IMR-90 (cell line): Measurements from ENCODE around the gene PPM1G.

Experiments
- BHLHE40 ChIP-seq: fragments of 150-350 bp; IDR thresholded peaks from 2 replicates; pipeline ENCODE4 v1.6.1; 2016; ENCODE audit warnings: mild to moderate bottlenecking, low read depth, low read length
- CEBPB ChIP-seq: IDR thresholded peaks from 2 replicates; pipeline ENCODE4 v1.6.1; 2012; ENCODE audit warnings: low read depth, low read length, improper control_type of control experiment
- CHD1 ChIP-seq: IDR thresholded peaks from 2 replicates; pipeline ENCODE4 v1.6.1; 2012; ENCODE audit warnings: low read depth, low read length, improper control_type of control experiment
- MAFK ChIP-seq: IDR thresholded peaks from 2 replicates; pipeline ENCODE4 v1.6.1; 2012; ENCODE audit warnings: low read depth, low read length, improper control_type of control experiment
- MXI1 ChIP-seq: IDR thresholded peaks from 2 replicates; pipeline ENCODE4 v1.6.1; 2012; ENCODE audit warnings: low read depth, mild to moderate bottlenecking, low read length, moderate library complexity, borderline replicate concordance
- POLR2A ChIP-seq: IDR thresholded peaks from 2 replicates; pipeline ENCODE4 v1.6.1; 2012; ENCODE audit warnings: mild to moderate bottlenecking, low read depth, low read length
- RAD21 ChIP-seq: IDR thresholded peaks from 2 replicates; pipeline ENCODE4 v1.6.1; 2012; ENCODE audit warnings: low read length, improper control_type of control experiment
- RFX5 ChIP-seq: IDR thresholded peaks from 2 replicates; pipeline ENCODE4 v1.8.0; 2012; ENCODE audit warnings: low read depth, mild to moderate bottlenecking, low read length, moderate library complexity
- SMC3 ChIP-seq: fragments of 150-350 bp; IDR thresholded peaks from 2 replicates; pipeline ENCODE4 v1.6.1; 2016; ENCODE audit warnings: low read depth, mild to moderate bottlenecking, antibody characterized with exemption, low read length, moderate library complexity
- TF ChIP-seq, protein P1 (sequence below): conservative IDR thresholded peaks from 2 replicates; pipeline ENCODE4 v1.5.1; 2012; ENCODE audit warnings: mild to moderate bottlenecking, low read depth, low read length, improper control_type of control experiment
- TF ChIP-seq, protein P2 (sequence below): fragments of 150-350 bp; IDR thresholded peaks from 2 replicates; pipeline ENCODE4 v1.6.1; 2017; ENCODE audit warnings: mild to moderate bottlenecking, antibody characterized with exemption, low read length, low read depth

DNA sequence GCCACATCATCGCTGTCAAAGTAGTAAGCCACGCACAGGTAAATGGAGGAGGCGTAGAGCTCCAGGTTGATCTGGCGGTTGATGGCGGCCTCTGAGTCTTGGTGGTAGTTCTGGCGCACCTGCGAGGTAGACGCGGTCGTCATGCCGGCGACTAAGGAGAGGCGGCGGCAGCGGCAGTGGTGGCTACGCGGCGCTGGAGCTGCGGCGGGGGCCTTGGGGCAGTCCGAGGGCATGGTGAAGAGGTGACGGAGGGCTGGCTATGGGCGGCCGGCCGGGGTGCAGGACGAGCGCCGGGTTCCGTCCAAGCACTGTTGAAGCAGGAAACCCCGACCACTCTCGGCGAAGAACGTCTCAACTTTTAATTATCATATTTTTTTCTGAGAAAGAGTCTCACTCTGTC lies 16.2 kb downstream of the PPM1G start:
- TF ChIP-seq, protein P1, sequence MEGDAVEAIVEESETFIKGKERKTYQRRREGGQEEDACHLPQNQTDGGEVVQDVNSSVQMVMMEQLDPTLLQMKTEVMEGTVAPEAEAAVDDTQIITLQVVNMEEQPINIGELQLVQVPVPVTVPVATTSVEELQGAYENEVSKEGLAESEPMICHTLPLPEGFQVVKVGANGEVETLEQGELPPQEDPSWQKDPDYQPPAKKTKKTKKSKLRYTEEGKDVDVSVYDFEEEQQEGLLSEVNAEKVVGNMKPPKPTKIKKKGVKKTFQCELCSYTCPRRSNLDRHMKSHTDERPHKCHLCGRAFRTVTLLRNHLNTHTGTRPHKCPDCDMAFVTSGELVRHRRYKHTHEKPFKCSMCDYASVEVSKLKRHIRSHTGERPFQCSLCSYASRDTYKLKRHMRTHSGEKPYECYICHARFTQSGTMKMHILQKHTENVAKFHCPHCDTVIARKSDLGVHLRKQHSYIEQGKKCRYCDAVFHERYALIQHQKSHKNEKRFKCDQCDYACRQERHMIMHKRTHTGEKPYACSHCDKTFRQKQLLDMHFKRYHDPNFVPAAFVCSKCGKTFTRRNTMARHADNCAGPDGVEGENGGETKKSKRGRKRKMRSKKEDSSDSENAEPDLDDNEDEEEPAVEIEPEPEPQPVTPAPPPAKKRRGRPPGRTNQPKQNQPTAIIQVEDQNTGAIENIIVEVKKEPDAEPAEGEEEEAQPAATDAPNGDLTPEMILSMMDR = no peak
- TF ChIP-seq MXI1 (no peak), MAFK (no peak), POLR2A (no peak), RAD21 (no peak), CEBPB (no peak), BHLHE40 (no peak), RFX5 (no peak), CHD1 (no peak), SMC3 (no peak)
- TF ChIP-seq, protein P2, sequence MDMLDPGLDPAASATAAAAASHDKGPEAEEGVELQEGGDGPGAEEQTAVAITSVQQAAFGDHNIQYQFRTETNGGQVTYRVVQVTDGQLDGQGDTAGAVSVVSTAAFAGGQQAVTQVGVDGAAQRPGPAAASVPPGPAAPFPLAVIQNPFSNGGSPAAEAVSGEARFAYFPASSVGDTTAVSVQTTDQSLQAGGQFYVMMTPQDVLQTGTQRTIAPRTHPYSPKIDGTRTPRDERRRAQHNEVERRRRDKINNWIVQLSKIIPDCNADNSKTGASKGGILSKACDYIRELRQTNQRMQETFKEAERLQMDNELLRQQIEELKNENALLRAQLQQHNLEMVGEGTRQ = no peak
